ENCODE results near the gene SLC12A4.

GRCh38 chr16:67975321-67976105 lies 7.1 kb upstream of the SLC12A4 start:
- TF ChIP-seq, protein P1, sequence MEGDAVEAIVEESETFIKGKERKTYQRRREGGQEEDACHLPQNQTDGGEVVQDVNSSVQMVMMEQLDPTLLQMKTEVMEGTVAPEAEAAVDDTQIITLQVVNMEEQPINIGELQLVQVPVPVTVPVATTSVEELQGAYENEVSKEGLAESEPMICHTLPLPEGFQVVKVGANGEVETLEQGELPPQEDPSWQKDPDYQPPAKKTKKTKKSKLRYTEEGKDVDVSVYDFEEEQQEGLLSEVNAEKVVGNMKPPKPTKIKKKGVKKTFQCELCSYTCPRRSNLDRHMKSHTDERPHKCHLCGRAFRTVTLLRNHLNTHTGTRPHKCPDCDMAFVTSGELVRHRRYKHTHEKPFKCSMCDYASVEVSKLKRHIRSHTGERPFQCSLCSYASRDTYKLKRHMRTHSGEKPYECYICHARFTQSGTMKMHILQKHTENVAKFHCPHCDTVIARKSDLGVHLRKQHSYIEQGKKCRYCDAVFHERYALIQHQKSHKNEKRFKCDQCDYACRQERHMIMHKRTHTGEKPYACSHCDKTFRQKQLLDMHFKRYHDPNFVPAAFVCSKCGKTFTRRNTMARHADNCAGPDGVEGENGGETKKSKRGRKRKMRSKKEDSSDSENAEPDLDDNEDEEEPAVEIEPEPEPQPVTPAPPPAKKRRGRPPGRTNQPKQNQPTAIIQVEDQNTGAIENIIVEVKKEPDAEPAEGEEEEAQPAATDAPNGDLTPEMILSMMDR (IDR thresholded peaks at IDR 0.05), result no peak
- TF ChIP-seq POLR2A (IDR thresholded peaks at IDR 0.05), result no peak

Data from right lobe of liver (tissue), 4 donors.